Activated CD4-positive, alpha-beta T cell treated with anti-CD3 and anti-CD28 coated beads, Interleukin-2, amount 50 U/mL, for 24 hours (primary cell): ENCODE data around the gene ATP11A.
"Not testable (repeated sequence)": the region's sequence is repeated elsewhere in the genome, so short reads cannot be mapped to it uniquely, and the experiment has no call there.

ENCODE experiments used
- DNase-seq, 2 donors: peaks; one replicate each; pipeline ENCODE4 v3.0.0-alpha.2; 2020; ENCODE audit warnings: low read depth in 1 of 2, low spot score in 1 of 2

Gene ATP11A

DNA sequence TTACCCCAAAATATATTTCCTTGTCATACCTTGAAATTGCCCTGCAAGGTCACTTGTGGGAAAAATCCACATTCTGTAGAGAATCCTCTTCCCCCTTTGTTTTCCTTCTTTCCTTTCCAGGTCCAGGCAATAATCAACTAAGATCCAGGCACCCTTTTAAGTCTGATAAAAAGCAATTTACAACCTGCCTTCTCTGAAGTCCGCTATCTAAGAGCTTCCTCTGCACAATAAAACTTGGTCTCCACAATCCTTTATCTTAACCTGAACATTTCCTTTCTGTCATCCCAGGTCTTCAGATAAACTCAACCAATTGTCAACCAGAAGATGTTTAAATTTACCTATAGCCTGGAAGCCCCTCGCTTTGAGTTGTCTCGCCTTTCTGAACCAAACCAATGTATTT is 19.5 kb downstream of the ATP11A start:
- DNase-seq, result not testable (repeated sequence)

- no peak for DNase-seq
These were observed 20.3 kb downstream of the ATP11A start for GRCh38 chr13:112709825-112710783.

- DNase-seq, result no peak
These were observed 21.2 kb downstream of the ATP11A start for GRCh38 chr13:112710855-112711527.

GRCh38 chr13:112711528-112712265 is 21.9 kb downstream of the ATP11A start:
- no peak for DNase-seq

- no peak for DNase-seq
These were observed 22.8 kb downstream of the ATP11A start for GRCh38 chr13:112712451-112713207.

- no peak for DNase-seq
These were observed 23.8 kb downstream of the ATP11A start for GRCh38 chr13:112713517-112714253.

- no peak for DNase-seq
These were observed 24.7 kb downstream of the ATP11A start for GRCh38 chr13:112714376-112715174.

- DNase-seq, result no peak
These were observed 25.4 kb downstream of the ATP11A start for GRCh38 chr13:112715210-112715609.

DNA sequence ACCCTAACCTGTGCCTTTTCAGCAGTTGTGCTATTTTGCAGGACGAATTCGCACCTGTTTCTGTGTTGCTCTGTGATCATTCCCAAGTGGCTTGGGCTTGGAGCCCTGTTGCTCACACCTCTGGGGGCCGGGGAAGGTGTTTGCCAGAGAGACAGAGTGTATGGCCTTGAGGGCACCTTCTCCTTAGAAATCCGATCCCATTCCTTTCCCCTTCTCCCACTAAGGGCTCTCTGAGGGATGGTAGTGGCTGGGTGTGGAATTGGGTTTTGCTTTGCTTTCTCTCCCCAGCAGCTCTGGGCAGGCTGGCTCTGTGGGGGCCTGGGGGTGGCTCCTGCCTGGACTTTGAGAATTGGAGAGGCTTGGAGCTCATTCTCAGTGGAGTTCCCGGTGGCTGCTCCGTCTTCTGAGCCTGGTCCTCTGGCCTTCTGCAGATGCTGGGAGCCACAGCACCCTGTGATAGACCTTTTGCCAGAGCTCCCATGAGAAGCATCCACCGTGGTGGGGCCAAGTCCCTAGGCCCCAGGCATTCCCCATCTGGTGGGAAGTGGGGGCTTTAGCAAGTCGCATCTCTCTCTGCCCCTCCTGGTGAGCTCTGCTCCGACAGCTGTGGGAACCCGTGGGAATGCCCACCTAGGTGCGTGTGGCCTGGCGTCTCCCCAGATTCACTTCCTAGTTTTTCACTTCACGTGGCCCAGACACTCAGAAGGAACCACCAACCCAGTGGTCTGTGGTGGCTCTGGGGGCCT is 26.1 kb downstream of the ATP11A start:
- no peak for DNase-seq

GRCh38 chr13:112716461-112716820 is 26.6 kb downstream of the ATP11A start:
- DNase-seq, result no peak

GRCh38 chr13:112716841-112717520 is 27.1 kb downstream of the ATP11A start:
- no peak for DNase-seq

DNA sequence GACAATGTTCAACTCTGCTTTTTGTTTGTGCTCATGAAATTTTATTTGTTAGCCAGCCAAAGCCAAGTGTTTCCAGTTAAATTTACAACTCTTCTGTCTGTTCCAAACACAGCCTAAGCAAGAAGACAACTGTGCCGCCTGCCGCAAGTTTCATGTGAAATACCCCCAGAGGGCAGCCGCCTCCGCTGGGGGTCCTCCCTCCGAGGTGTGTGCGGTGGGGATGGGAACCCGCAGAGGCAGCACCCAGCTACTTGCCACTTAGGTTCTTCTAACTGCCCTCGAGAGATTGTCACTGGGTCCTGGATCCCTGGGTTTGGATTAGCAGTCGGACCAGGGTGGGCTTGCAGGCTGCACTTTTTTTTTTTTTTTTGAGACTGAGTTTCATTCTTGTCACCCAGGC is 28.5 kb downstream of the ATP11A start:
- no peak for DNase-seq

GRCh38 chr13:112719016-112719415 is 29.2 kb downstream of the ATP11A start:
- no peak for DNase-seq

- DNase-seq, result no peak
These were observed 29.7 kb downstream of the ATP11A start for GRCh38 chr13:112719556-112719955.

DNA sequence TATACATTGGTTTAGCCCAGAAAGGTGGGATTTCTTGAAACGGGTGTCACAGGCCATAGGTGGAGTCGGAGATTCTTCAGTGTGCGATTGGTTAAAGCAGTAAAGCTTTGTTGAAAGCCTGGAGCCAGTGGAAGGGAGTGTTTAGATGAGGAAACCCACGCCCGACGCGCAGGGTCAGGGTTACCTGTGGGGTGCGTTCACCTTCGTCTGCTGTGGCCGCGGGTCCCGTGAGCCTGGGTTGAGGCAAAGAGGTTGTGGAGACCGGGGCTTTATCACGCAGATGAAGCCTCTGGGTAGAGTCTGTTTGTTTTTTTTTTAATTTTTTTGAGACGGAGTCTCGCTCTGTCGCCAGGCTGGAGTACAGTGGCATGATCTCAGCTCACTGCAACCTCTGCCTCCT is 30.4 kb downstream of the ATP11A start:
- no peak for DNase-seq

DNA sequence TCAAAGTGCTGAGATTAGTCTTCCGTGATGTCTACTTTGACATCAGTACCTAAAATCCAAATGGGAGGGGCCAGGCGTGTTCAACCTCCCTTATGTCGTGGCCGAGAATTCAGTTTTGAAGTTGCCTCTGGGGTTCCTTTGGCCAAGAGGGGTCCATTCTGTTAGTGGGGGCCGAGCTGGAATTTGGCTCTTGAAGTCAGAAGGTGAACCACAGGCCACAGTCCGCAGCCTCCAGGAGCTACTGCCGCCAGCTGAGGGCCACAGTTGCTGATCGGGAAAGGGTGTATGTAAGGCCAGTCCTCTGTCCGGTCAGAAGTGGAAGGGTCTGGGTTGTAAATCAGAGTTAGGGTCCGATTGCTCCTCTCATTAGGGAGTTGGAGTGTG is 31.0 kb downstream of the ATP11A start:
- no peak for DNase-seq

GRCh38 chr13:112721198-112722104 is 31.6 kb downstream of the ATP11A start:
- no peak for DNase-seq
